Hematopoietic multipotent progenitor cell treated with erythropoietin and hydrocortisone succinate and interleukin-3 and kit ligand, for 17 days (in vitro differentiated cells): ENCODE results near the gene LRRC55.
"Not testable (repeated sequence)": the region's sequence is repeated elsewhere in the genome, so short reads cannot be mapped to it uniquely, and the experiment has no call there.

Source experiments
- DNase-seq: peaks from one replicate; pipeline ENCODE4 v3.0.0-alpha.2; 2015; ENCODE audit warnings: low spot score

The LRRC55 gene

GRCh38 chr11:57161351-57161750, 20.4 kb upstream of the LRRC55 start:
- DNase-seq = no peak

- DNase-seq = no peak
These were observed 19.4 kb upstream of the LRRC55 start for GRCh38 chr11:57162179-57162898.

- DNase-seq = no peak
These were observed 18.4 kb upstream of the LRRC55 start for GRCh38 chr11:57163160-57163868.

- DNase-seq = no peak
These were observed 17.4 kb upstream of the LRRC55 start for GRCh38 chr11:57164317-57164716.

GRCh38 chr11:57167125-57167846, 14.5 kb upstream of the LRRC55 start:
- DNase-seq = no peak

- DNase-seq = not testable (repeated sequence)
These were observed 11.9 kb upstream of the LRRC55 start for GRCh38 chr11:57169732-57170313.

- no peak for DNase-seq
These were observed 9.7 kb upstream of the LRRC55 start for GRCh38 chr11:57172031-57172430.

- DNase-seq = no peak
These were observed 7.1 kb upstream of the LRRC55 start for GRCh38 chr11:57174656-57175055.

- DNase-seq = no peak
These were observed 6.3 kb upstream of the LRRC55 start for GRCh38 chr11:57175478-57175877.

GRCh38 chr11:57178334-57178733, 3.4 kb upstream of the LRRC55 start:
- DNase-seq = no peak

GRCh38 chr11:57179681-57180080, 2.1 kb upstream of the LRRC55 start:
- DNase-seq = no peak

GRCh38 chr11:57180081-57180561, 1.6 kb upstream of the LRRC55 start:
- no peak for DNase-seq

GRCh38 chr11:57180964-57181363, 789 bp upstream of the LRRC55 start:
- DNase-seq = no peak

GRCh38 chr11:57182896-57183295, 1.1 kb downstream of the LRRC55 start:
- DNase-seq = no peak

- DNase-seq = no peak
These were observed 8.8 kb downstream of the LRRC55 start for GRCh38 chr11:57190548-57190947.

- no peak for DNase-seq
These were observed 9.8 kb downstream of the LRRC55 start for GRCh38 chr11:57191311-57192219.

GRCh38 chr11:57192316-57192715, 10.6 kb downstream of the LRRC55 start:
- no peak for DNase-seq

- DNase-seq = no peak
These were observed 14.8 kb downstream of the LRRC55 start for GRCh38 chr11:57196596-57196995.

GRCh38 chr11:57197762-57198161, 16.0 kb downstream of the LRRC55 start:
- DNase-seq = no peak

GRCh38 chr11:57199330-57199729, 17.6 kb downstream of the LRRC55 start:
- no peak for DNase-seq

GRCh38 chr11:57200917-57201316, 19.2 kb downstream of the LRRC55 start:
- DNase-seq = no peak
